ENCODE data around the gene RERE. TPM values are rescaled to one million over a fixed set of nuclear protein-coding genes. Genes with fewer than 3 reads are reported as not detected.

Gene RERE
- total RNA-seq, 1 experiment from 2014 or later = 40.6 TPM

DNA sequence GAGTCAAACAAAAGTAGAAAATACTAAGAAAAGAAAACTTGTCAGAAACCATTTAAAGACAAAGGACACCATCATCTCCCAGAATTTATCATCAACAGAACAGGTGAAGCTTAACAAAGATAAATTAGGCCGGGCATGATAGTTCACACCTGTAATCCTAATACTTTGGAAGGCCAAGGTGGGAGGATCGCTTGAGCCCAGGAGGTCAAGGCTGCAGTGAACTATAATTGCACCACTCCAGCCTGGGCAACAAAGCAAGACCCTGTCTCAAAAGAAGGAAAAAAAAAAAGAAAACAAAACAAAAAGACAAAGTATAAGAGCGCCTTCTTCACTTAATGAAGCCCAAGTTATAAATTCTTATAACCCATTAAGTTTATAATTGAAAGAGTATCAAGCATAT is 25.6 kb downstream of the RERE start:
- no TSS peak for BruUV-seq (replicated peaks)
- no peak overlapping the region for H3K4me2 ChIP-seq (ENCODE audit: low read length)
- no peak for TF ChIP-seq FOSL1 (IDR thresholded peaks at IDR 0.05; ENCODE audit: low read depth)
- H3K27me3 ChIP-seq (ENCODE audit: insufficient read depth, low read length) = no peaks in the 10 kb centered on the region
- no peak overlapping the region for H3K4me3 ChIP-seq (replicated peaks in 1 of 2; ENCODE audit: low read depth in 1 of 2, low read length in 2 of 2)
- no peak for DNase-seq (ENCODE audit: low read depth, low spot score)
- no peaks in the 10 kb centered on the region for H3K9me3 ChIP-seq (ENCODE audit: control insufficient read depth in 1 of 2, insufficient read depth in 1 of 2, low read depth in 1 of 2, low read length in 2 of 2)
- no peak for ATAC-seq
- RAD21 ChIA-PET (ENCODE audit: low non-redundant PET in 1 of 2, low total read pairs in 2 of 2, uncharacterized antibody in 2 of 2, unreplicated experiment in 2 of 2) = no interaction called here
- H3K79me2 ChIP-seq (ENCODE audit: insufficient read depth, low read length) = peaks cover 5% of the 10 kb centered on the region; the same call in 1 of the 2 replicates
- peaks cover 3 to 5% of the 10 kb centered on the region in 2 experiments; a peak in 2 of 4 replicates for H3K4me1 ChIP-seq (ENCODE audit: control insufficient read depth in 1 of 2, insufficient read depth in 2 of 2, low read length in 2 of 2)
- H3K9ac ChIP-seq (ENCODE audit: low read length) = no peak overlapping the region
- H3K9me2 ChIP-seq (ENCODE audit: insufficient read depth) = no peaks in the 10 kb centered on the region
- CTCF ChIA-PET = interaction anchor here (1.0 kb wide), 1 partner anchor 57 kb away, joined by 4 read pairs; no protein-coding TSS in a partner anchor
- H4K20me1 ChIP-seq (ENCODE audit: insufficient read depth) = no peaks in the 10 kb centered on the region
- intact Hi-C loops (cut with micrococcal nuclease) = no loop called here
- 0 out of 4 replicates have a peak, but pooled peaks cover 0 to 3% of the 10 kb centered on the region in 2 experiments for H3K36me3 ChIP-seq (ENCODE audit: control insufficient read depth in 1 of 2, insufficient read depth in 2 of 2, low read length in 2 of 2)
- POLR2A ChIA-PET = no interaction called here
- H3K27ac ChIP-seq (ENCODE audit: low read depth, low read length) = no peak overlapping the region
- no peak overlapping the region for H2AFZ ChIP-seq (ENCODE audit: low read depth, low read length, poor library complexity, severe bottlenecking)

GRCh38 chr1:8790987-8791386 is 26.5 kb downstream of the RERE start:
- POLR2A ChIA-PET = no interaction called here
- no peak overlapping the region for H3K4me3 ChIP-seq (replicated peaks in 1 of 2; ENCODE audit: low read depth in 1 of 2, low read length in 2 of 2)
- no peak overlapping the region for H3K27ac ChIP-seq (ENCODE audit: low read depth, low read length)
- H3K9me2 ChIP-seq (ENCODE audit: insufficient read depth) = no peaks in the 10 kb centered on the region
- no TSS peak for BruUV-seq (replicated peaks)
- no peak overlapping the region for H3K4me2 ChIP-seq (ENCODE audit: low read length)
- no peaks in the 10 kb centered on the region for H3K9me3 ChIP-seq (ENCODE audit: control insufficient read depth in 1 of 2, insufficient read depth in 1 of 2, low read depth in 1 of 2, low read length in 2 of 2)
- ATAC-seq = no peak
- no peaks in the 10 kb centered on the region for H3K27me3 ChIP-seq (ENCODE audit: insufficient read depth, low read length)
- DNase-seq (ENCODE audit: low read depth, low spot score) = no peak
- CTCF ChIA-PET = no interaction called here
- RAD21 ChIA-PET (ENCODE audit: low non-redundant PET in 1 of 2, low total read pairs in 2 of 2, uncharacterized antibody in 2 of 2, unreplicated experiment in 2 of 2) = no interaction called here
- H3K9ac ChIP-seq (ENCODE audit: low read length) = no peak overlapping the region
- peaks cover 3 to 5% of the 10 kb centered on the region in 2 experiments; a peak in 2 of 4 replicates for H3K4me1 ChIP-seq (ENCODE audit: control insufficient read depth in 1 of 2, insufficient read depth in 2 of 2, low read length in 2 of 2)
- no peak overlapping the region for H2AFZ ChIP-seq (ENCODE audit: low read depth, low read length, poor library complexity, severe bottlenecking)
- 0 out of 4 replicates have a peak, but pooled peaks cover 0 to 3% of the 10 kb centered on the region in 2 experiments for H3K36me3 ChIP-seq (ENCODE audit: control insufficient read depth in 1 of 2, insufficient read depth in 2 of 2, low read length in 2 of 2)
- H4K20me1 ChIP-seq (ENCODE audit: insufficient read depth) = no peaks in the 10 kb centered on the region
- H3K79me2 ChIP-seq (ENCODE audit: insufficient read depth, low read length) = peaks cover 5% of the 10 kb centered on the region; the same call in 1 of the 2 replicates
- intact Hi-C loops (cut with micrococcal nuclease) = no loop called here
- TF ChIP-seq YY1 (IDR thresholded peaks at IDR 0.05; ENCODE audit: extremely low read depth, insufficient replicate concordance, low read depth, low read length) = no peak
- TF ChIP-seq, protein P1, sequence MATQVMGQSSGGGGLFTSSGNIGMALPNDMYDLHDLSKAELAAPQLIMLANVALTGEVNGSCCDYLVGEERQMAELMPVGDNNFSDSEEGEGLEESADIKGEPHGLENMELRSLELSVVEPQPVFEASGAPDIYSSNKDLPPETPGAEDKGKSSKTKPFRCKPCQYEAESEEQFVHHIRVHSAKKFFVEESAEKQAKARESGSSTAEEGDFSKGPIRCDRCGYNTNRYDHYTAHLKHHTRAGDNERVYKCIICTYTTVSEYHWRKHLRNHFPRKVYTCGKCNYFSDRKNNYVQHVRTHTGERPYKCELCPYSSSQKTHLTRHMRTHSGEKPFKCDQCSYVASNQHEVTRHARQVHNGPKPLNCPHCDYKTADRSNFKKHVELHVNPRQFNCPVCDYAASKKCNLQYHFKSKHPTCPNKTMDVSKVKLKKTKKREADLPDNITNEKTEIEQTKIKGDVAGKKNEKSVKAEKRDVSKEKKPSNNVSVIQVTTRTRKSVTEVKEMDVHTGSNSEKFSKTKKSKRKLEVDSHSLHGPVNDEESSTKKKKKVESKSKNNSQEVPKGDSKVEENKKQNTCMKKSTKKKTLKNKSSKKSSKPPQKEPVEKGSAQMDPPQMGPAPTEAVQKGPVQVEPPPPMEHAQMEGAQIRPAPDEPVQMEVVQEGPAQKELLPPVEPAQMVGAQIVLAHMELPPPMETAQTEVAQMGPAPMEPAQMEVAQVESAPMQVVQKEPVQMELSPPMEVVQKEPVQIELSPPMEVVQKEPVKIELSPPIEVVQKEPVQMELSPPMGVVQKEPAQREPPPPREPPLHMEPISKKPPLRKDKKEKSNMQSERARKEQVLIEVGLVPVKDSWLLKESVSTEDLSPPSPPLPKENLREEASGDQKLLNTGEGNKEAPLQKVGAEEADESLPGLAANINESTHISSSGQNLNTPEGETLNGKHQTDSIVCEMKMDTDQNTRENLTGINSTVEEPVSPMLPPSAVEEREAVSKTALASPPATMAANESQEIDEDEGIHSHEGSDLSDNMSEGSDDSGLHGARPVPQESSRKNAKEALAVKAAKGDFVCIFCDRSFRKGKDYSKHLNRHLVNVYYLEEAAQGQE (IDR thresholded peaks at IDR 0.05; ENCODE audit: low read depth) = no peak
- TF ChIP-seq CEBPB (IDR thresholded peaks at IDR 0.05; ENCODE audit: low read depth) = no peak
- no peak for TF ChIP-seq EZH2 (IDR thresholded peaks at IDR 0.05)
- TF ChIP-seq ZNF274 (IDR thresholded peaks at IDR 0.05; ENCODE audit: low read depth, low read length) = no peak
- TF ChIP-seq JUND (IDR thresholded peaks at IDR 0.05) = no peak
- no peak for TF ChIP-seq TCF7L2 (IDR thresholded peaks at IDR 0.05; ENCODE audit: borderline replicate concordance, extremely low read depth, insufficient read depth, insufficient read length)
- no peak for TF ChIP-seq FOSL1 (IDR thresholded peaks at IDR 0.05; ENCODE audit: low read depth)
- TF ChIP-seq ELF1 (IDR thresholded peaks at IDR 0.05; ENCODE audit: borderline replicate concordance, low read depth) = no peak
- TF ChIP-seq EGR1 (IDR thresholded peaks at IDR 0.05; ENCODE audit: low read depth) = no peak
- TF ChIP-seq ATF3 (IDR thresholded peaks at IDR 0.05) = no peak
- TF ChIP-seq SP1 (IDR thresholded peaks at IDR 0.05; ENCODE audit: low read depth) = no peak
- TF ChIP-seq EZH2phosphoT487 (IDR thresholded peaks at IDR 0.05; ENCODE audit: borderline replicate concordance) = no peak
- no peak for TF ChIP-seq CBX3 (IDR thresholded peaks at IDR 0.05; ENCODE audit: low read depth)
- no peak for TF ChIP-seq SIN3A (IDR thresholded peaks at IDR 0.05; ENCODE audit: low read depth)
- TF ChIP-seq SRF (IDR thresholded peaks at IDR 0.05; ENCODE audit: low read depth) = no peak
